ENCODE data around the gene GPR151.

GPR151 gene

GRCh38 chr5:146463446-146463845 is 52.5 kb downstream of the GPR151 start:
- in situ Hi-C loops (cut with HindIII; ENCODE audit: low pct_ligation_motif_present, low sequenced_read_pairs), result no loop called here
- H3K36me3 ChIP-seq (replicated peaks), result peaks cover 21% of the 10 kb centered on the region

More at GRCh38 chr5:146463446-146463845, 52.5 kb downstream of the GPR151 start:
- DNase-seq, result no peak
- TF ChIP-seq CTCF (IDR thresholded peaks at IDR 0.05; ENCODE audit: low read depth, low read length, missing control alignments), result no peak
- Histone ChIP-seq H3K4me3 (ENCODE audit: low read depth, low read length) (no peak overlapping the region), H3K27me3 (replicated peaks) (no peaks in the 10 kb centered on the region), H3K27ac (no peak overlapping the region)
